HG02759 (cell line): ENCODE results near the gene CD3D.

Experiments used
- ATAC-seq: cut with Tn5 transposase; IDR thresholded peaks from one replicate; pipeline ENCODE4 v1.9.1; 2021; ENCODE audit warnings: mild to moderate bottlenecking, moderate library complexity; ENCODE audit not compliant: unreplicated experiment

The CD3D gene

DNA sequence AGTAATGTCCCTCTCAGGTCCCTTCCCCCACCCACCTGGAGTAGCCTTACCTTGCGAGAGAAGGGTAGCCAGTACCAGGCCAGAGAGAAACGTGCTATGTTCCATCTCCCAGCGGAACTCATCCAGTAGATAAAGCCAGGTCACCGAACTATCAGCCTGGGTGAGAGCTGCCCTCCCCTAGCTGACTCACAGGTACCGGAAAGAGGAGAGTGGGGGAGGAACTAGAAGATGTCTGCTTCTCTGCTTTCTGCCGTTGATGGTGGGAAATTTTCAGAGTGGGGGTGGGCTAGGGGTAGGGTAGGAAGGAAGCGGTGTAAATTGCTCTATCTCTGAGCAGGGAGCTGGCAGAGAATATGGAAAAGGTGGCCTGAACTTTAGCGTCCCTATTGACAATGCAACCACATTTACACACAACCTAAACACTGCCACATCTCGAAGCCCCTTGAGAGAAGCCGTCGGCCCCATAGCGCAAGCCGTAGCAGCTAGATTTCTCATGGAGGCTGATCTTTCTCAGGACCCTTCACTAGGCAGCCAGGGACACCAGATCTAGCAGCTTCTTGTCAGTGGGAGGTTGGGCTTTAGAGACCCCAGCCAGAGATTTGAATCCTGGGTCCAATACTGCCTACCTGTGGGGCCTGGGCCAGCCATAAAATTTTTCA, at the start of gene CD3D:
Gene CD3D (minus strand): TSS at position 203 of the 659 bp plus-strand sequence. CDS start 98 bp downstream, at position 105.
- ATAC-seq, result no peak

DNA sequence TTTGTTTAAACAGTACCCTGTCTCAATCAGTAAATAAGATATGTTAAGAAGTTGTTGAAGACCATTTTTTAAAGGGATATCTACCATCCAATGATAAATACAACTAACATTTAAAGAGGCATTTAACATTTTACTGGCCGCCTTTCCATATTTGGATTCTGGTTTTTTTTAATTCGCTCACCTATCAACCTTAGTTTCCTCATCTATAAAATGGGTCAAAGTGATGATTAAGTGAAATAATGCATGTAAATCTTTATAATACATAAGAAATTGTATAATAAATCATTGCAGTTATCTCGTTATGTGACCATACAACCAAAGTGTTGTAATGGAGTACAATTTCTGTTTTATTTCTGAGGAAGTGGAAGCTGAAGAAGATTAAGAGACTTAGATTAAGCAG, 41.2 kb upstream of the CD3D start:
- ATAC-seq, result no peak

DNA sequence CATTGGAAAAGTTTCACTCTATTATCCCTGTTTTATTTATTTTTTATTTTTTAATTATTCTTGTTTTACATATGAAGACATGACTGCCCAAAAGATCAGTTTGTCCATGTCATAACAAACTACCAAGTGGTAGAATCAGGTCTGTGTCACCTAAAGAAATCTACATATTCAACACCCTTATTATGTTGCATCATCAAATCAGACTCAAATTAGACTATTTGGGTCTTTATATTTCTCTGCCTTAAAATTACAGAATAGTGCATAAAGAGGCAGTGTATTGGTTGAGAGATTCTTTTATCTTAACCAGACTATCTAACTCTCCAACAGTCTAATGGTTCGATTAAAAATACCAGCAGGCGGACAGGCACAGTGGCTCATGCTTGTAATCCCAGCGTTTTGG, 40.4 kb upstream of the CD3D start:
- ATAC-seq, result no peak

DNA sequence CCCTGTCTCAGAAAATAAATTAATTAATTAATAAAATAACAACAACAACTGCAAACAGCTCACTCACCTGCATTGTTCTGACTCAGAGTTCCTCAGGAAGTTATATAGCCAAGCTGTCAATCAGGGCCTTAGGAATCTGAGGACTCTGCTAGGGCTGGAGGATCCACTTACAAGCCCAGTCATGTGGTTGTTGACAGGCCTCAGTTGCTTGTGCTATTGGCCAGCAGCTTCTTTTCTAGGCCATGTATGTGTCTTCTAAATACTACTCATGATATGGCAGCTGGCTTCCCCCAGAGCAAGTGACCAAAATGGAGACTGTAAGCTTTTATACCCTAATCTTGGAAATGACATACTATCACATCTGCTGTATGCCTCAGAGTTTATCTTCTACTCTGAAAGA, 38.1 kb upstream of the CD3D start:
- ATAC-seq, result no peak

DNA sequence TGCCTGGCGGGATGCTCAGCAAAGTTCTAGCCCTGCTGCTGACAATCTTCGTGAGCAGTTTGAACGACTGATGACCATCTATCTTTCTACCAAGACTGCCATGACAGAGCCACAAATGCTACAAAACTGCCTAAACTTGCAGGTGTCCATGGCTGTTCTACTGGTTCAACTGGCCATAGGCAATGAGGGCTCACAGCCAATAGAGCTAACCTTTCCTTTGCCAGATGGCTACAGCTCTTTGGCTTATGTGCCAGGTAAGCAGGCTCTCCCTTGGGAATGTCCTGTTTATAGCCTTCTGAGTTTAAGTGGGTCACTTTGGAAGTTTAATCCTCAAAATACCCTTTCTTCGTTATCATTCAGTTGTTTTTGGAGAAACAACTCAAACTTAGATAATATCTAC, 37.0 kb upstream of the CD3D start:
- no peak for ATAC-seq

DNA sequence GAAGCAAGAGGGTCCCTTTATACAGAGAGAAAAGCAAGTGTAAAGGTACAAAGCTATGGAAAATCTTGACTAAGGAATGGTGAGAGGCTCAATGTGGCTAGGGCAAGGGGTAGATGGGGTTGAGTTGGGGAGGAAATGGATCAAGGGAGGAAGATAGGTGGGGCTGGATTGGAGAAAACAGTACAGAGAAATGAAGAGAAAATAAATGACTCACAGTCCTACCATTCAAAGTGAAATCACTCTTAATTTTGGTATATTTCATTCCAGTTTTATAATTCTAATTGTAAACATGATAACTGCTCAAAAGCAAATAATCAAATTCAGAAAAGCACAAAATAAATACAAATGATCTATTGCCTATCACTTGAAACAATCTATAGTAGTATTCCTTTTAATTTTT, 33.5 kb upstream of the CD3D start:
- no peak for ATAC-seq

DNA sequence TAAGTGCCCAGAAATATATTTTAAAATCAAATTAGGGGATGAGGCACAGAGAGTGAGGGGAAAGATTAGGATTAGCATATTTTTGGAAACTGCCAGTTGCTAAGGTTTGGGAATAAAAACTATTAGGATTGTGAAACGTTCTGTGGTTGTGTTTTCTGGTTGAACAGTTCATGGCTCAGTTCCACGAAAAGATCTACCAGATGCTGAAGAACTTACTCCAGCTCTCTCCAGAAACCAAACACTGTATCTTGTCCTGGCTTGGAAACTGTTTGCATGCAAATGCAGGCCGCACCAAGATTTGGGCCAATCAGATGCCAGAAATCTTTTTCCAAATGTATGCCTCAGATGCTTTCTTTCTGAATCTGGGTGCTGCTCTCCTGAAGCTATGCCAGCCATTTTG, 32.2 kb upstream of the CD3D start:
- no peak for ATAC-seq

DNA sequence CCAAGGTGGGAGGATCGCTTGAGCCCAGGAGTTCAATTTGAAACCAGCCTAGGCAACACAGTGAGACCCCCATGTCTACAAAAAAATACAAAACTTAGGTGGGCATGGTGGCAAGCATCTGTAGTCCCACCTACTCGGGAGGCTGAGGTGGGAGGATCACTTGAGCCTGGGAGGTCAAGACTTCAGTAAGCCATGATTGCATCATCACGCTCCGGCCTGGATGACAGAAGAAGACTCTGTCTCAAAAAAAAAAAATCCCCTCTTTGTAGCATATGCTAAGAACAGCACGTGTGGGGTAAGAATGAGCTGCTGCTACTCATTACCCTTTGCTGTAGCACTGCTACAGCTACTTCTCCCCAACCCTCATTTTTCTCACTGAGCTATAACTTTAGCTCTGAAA, 31.4 kb upstream of the CD3D start:
- no peak for ATAC-seq

DNA sequence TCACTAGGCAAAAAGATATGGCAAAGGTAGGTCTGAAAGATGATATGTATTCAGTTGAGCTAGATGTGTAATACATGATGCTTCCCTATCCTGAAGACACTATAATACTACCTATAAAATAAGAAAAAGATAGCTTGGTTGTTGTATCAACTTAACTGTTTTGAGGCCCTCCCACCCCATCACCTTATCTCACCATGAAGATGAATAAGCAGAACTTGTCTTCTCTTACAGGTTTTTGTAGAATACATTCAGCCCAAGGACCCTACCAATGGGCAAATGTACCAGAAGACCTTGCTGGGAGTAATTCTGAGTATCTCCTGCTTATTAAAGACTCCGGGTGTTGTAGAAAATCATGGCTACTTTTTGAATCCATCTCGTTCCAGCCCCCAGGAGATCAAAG, 30.8 kb upstream of the CD3D start:
- no peak for ATAC-seq

DNA sequence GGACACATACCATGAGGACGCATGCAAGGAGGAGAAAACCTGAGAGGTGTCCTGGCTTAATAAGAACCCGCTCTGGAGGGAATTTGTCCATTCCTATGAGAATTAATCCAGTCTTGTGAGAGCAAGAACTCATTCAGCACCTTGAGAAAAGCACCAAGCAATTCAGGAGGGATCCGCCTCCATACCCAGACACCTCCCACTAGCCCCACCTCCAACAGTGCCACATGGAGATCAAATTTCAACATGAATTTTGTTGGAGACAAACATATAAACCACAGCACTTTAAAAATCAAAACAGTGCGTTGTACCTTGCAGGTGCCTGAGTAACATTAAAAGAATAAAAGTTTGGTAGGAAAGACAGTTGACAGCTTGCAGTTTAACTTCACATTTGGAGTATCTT, 28.3 kb upstream of the CD3D start:
- no peak for ATAC-seq

DNA sequence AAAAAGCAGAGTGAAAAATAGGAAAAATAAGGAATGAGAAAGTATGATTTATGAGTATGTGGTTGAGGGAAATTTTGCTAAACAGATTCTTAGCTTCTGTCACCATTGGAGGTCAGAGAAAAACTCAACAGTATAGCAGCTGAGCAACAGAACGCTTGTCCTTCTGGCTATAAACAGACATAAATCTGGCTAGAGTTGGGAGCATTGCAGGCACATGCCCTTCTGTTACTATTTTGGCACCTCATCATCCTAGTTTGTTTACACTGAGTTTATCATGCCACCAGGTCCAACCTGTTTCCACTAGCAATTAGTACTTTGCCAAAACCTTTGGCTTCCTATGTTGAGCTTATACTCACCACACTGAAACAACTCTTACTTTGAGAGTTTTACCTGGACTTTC, 23.8 kb upstream of the CD3D start:
- no peak for ATAC-seq

DNA sequence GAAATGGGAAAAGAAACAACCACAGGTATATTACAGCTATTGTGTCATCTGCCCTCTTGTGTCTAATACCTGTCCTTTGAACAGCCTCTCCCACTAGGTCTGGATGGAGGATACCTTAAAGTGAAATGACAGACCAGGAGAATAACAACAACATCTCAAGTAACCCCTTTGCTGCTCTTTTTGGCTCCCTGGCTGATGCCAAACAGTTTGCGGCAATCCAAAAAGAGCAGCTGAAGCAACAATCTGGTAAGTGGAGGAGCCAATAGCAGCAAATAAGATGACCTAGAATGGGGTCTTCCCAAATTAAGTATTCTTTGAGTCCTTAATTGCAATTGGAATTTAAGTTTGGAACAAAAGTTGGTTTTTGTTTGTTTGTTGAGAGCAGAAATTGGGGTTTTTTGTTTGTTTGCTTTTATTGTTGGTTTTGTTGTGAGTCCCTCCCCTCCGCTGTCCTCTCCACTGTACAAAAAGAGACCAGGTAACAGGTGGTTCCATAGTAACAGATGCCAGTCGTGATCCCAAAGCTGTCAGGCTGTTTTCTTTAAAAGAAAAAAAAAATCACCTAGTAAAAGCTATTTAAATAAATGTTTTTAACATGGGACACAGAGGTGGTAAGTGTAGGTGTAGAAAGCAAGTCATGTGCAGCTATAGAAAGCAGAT, 22.6 kb upstream of the CD3D start:
- ATAC-seq, result no peak

DNA sequence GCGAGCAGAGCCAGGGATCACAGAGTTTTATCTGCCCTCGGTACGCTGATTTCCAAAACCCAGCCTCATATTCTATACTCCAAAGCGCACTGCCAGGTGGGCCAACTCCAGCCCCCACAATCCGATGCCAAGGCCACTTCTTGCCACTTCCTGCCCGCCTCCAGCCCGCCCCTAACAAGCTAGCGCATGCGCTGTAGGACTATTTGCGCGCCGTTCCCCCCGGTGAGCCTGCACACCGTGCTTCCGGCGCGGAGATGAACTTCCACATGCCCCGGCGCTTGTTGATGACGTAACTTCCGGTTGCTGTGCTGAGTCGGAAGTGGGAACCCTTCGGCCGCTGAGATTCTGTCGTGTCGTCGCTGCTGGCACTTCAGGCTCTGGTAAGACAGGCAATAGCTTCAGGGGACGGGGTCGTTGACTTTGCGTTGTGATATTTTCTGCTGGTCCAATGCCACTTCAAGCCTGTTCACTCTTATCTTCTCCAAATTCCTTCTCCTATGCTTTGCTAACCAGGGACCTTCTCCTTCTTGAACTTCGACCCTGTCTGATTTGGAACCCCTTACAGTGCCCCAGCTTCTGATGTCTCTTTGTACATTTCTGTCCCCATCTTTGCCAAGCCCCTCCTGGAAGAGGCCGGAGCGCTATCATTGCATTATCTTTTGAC, 16.9 kb upstream of the CD3D start, which contains the start of gene UBE4A:
Gene UBE4A (plus strand): TSS at position 306 of the 664 bp plus-strand sequence. CDS start 5,481 bp downstream, outside the sequence.
- peak; percentile 98 for ATAC-seq

DNA sequence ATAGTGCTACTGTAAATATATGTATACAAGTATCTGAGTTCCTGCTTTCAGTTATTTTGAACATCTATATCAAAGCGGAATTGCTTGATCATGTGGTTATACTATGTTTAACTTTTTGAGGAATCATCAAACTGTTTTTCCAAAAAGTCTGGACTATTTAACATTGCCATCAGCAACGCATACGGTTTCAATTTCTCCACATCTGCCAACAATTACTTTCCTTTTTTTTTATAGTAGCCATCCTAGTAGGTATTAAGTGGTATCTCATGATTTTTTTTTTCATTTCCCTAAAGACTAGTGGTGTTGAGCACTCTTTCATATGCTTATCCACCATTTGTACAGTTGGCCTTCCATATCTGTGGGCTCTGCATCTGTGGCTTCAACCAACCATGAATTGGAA, 15.6 kb upstream of the CD3D start:
- no peak for ATAC-seq

DNA sequence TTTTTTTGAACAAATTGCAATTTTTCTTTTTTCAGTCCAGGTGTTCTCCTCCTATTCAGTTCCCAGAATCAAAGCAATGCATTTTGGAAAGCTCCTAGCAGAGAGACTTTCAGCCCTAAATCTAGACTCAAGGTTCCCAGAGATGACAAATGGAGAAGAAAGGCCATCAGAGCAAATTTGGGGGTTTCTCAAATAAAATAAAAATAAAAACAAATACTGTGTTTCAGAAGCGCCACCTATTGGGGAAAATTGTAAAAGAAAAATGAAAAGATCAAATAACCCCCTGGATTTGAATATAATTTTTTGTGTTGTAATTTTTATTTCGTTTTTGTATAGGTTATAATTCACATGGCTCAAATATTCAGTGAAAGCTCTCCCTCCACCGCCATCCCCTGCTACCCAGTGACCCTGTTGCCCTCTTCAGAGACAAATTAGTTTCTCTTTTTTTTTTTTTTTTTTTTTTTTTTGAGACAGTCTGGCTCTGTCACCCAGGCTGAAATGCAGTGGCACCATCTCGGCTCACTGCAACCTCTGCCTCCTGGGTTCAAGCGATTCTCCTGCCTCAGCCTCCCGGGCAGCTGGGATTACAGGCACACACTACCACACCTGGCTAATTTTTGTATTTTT, 10.7 kb upstream of the CD3D start:
- ATAC-seq, result no peak

DNA sequence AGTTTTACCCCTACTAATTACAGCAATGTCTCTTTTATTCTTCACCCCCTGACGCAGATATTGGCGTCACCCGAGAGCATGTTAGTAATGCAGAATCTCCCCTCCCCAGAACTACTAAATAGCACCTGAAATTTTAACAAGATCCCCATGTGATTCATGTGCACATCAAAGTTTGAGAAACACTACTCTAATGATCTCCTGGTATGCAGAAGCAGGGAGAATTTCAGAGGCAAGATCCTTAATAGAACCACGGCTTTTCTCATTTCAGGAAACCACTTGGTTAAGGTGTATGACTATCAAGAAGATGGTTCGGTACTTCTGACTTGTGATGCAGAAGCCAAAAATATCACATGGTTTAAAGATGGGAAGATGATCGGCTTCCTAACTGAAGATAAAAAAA, 7.0 kb upstream of the CD3D start:
- ATAC-seq, result no peak

DNA sequence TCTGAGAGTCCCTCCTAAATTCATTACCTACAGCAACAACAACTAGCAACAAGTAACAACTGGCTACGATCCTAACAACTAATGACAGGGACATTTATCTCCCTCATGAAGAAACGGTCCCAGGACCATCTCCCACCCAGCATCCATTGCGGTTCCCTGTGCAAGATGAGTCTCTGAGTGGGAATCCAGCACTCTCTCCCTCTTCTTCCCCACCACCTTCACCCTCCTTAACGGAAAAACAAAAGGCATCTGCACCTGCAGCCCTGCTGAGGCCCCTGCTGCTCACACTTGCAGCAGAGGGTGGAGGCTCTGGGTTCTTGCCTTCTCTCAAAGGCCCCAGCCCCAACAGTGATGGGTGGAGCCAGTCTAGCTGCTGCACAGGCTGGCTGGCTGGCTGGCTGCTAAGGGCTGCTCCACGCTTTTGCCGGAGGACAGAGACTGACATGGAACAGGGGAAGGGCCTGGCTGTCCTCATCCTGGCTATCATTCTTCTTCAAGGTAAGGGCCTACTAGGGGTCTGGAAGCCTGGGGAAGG, 1.5 kb upstream of the CD3D start, which contains the start of gene CD3G:
Gene CD3G (plus strand): TSS at position 364 of the 535 bp plus-strand sequence. CDS start 80 bp downstream, at position 444.
- no peak for ATAC-seq

DNA sequence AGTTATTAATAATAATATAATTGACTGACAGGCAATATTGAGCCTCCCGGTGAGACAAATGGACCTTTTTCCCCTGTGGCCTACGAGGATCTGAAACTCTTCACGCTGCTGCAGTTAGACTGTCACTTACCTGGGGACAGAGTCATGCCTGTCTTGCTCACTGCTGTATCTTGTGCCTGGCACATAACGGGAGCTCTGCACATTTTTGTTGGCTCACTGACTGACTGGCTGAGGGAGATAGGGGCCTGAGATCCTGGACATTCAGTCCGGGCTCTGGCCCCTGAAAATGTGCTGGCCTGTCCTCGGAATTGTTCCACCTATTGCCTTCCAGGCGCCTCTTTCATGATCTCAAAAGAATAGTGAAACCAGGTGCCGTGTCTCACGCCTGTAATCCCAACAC, 743 bp upstream of the CD3D start:
- no peak for ATAC-seq

DNA sequence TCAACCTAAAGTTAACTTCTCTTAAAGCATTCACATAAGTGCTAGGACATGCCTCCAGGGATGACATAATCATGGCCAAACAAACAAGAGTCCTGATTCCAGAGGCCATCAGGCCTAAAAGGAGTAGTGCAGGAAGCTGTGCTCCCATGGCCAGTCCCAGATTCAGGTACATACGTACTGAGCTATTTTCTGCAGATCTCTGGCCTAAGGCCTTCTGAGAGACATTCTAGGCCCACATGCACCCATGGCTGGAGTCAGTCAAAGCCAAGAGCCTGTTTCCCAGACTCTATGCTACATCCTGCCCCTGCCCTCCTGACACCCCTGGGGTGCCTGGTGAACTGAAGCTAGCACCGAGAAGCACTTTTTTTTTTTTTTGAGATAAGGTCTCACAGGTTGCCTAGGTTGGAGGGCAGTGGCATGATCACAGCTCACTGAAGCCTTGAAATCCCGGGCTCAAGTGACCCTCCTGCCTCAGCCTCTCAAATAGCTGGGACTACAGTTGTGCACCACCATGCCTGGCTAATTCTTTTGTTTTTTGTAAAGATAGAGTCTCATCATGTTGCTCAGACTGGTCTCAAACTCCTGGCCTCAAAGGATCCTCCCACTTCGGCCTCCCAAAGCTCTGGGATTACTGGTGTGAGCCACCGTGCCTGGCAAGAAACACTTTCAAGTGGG, 553 bp downstream of the CD3D start:
- no peak for ATAC-seq

DNA sequence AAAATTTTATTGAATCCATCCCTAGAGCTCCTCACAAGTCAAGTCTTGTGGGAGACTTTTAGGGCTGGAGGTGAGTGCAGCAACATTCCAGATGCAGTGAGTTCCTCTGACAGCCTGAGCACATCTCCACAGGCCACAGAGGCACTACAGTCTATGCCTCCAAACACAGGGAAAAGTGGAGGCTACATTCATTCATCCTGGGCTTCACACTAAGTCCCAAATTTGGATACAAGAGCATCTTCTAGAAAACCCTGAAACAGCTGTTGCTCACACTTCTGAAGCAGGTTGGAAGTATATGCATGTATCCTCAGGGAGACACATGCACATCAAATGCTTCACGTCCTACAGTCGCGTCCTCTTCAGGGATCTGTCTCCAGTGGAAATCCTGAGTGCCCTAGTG, 1.2 kb downstream of the CD3D start:
- ATAC-seq, result no peak

DNA sequence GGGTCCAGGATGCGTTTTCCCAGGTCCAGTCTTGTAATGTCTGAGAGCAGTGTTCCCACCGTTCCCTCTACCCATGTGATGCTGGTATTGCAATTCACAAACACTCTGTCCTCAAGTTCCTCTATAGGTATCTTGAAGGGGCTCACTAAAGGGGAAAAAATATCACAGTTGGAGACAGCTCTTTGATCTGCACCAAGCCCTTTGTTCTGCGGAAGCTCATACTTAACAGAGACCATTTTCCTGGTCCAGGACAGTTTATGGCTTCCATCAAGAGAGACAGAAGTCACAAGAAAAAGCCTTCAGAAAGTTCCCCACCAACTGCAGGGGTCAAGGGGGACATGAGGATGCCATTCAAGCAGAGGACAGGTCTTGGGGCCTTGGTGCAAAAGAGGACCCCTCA, 2.1 kb downstream of the CD3D start:
- ATAC-seq, result no peak
